ENCODE results near the gene SOX6.
"Not testable (repeated sequence)": the region's sequence is repeated elsewhere in the genome, so short reads cannot be mapped to it uniquely, and the experiment has no call there.

Gene SOX6

GRCh38 chr11:16356057-16356760, at the start of gene SOX6:
Gene SOX6, minus strand, starts transcription at chr11:16356546. Its CDS starts 15,298 bp downstream, at chr11:16341248.
- DNase-seq (ENCODE audit: low spot score): no peak

GRCh38 chr11:16404781-16405285, 48.5 kb upstream of the SOX6 start:
- DNase-seq (ENCODE audit: low spot score): no peak

- DNase-seq (ENCODE audit: low spot score): no peak
Observed at GRCh38 chr11:16403851-16404250, 47.5 kb upstream of the SOX6 start.

GRCh38 chr11:16403448-16403803, 47.1 kb upstream of the SOX6 start:
- no peak for DNase-seq (ENCODE audit: low spot score)

GRCh38 chr11:16402654-16403447, 46.5 kb upstream of the SOX6 start:
- DNase-seq (ENCODE audit: low spot score): no peak

- no peak for DNase-seq (ENCODE audit: low spot score)
Observed at GRCh38 chr11:16397390-16397789, 41.0 kb upstream of the SOX6 start.

GRCh38 chr11:16395601-16396000, 39.3 kb upstream of the SOX6 start:
- DNase-seq (ENCODE audit: low spot score): no peak

GRCh38 chr11:16394947-16395346, 38.6 kb upstream of the SOX6 start:
- no peak for DNase-seq (ENCODE audit: low spot score)

- no peak for DNase-seq (ENCODE audit: low spot score)
Observed at GRCh38 chr11:16393340-16393739, 37.0 kb upstream of the SOX6 start.

- DNase-seq (ENCODE audit: low spot score): no peak
Observed at GRCh38 chr11:16392616-16393015, 36.3 kb upstream of the SOX6 start.

GRCh38 chr11:16390826-16391225, 34.5 kb upstream of the SOX6 start:
- not testable (repeated sequence) for DNase-seq (ENCODE audit: low spot score)

- no peak for DNase-seq (ENCODE audit: low spot score)
Observed at GRCh38 chr11:16385099-16385498, 28.8 kb upstream of the SOX6 start.

- DNase-seq (ENCODE audit: low spot score): no peak
Observed at GRCh38 chr11:16382638-16383380, 26.5 kb upstream of the SOX6 start.

- DNase-seq (ENCODE audit: low spot score): no peak
Observed at GRCh38 chr11:16382186-16382585, 25.8 kb upstream of the SOX6 start.

GRCh38 chr11:16380941-16381568, 24.7 kb upstream of the SOX6 start:
- no peak for DNase-seq (ENCODE audit: low spot score)

GRCh38 chr11:16378906-16379305, 22.6 kb upstream of the SOX6 start:
- DNase-seq (ENCODE audit: low spot score): no peak

- no peak for DNase-seq (ENCODE audit: low spot score)
Observed at GRCh38 chr11:16377746-16378145, 21.4 kb upstream of the SOX6 start.

GRCh38 chr11:16375664-16376063, 19.3 kb upstream of the SOX6 start:
- not testable (repeated sequence) for DNase-seq (ENCODE audit: low spot score)

GRCh38 chr11:16373768-16374167, 17.4 kb upstream of the SOX6 start:
- DNase-seq (ENCODE audit: low spot score): no peak

- DNase-seq (ENCODE audit: low spot score): no peak
Observed at GRCh38 chr11:16372355-16372754, 16.0 kb upstream of the SOX6 start.

GRCh38 chr11:16367252-16367651, 10.9 kb upstream of the SOX6 start:
- no peak for DNase-seq (ENCODE audit: low spot score)

- DNase-seq (ENCODE audit: low spot score): no peak
Observed at GRCh38 chr11:16365581-16366228, 9.4 kb upstream of the SOX6 start.

All from GM03348 (cell line).